Fibroblast of lung (primary cell): Measurements from ENCODE around the gene ALMS1.

Experiments
- CTCF ChIP-seq, 2 donors: IDR thresholded peaks in 1 of 2; conservative IDR thresholded peaks in 1 of 2; 1 replicate in 1 of 2; 2 replicates in 1 of 2; pipeline ENCODE4 v1.5.1; 2011 to 2012; ENCODE audit warnings: low read length in 2 of 2, control low read depth in 1 of 2, inconsistent platforms in 1 of 2, low read depth in 1 of 2, mild to moderate bottlenecking in 1 of 2
- EZH2 ChIP-seq: IDR thresholded peaks from 2 replicates; pipeline ENCODE4 v1.5.1; 2012; ENCODE audit warnings: low read length, control low read depth, mild to moderate bottlenecking; ENCODE audit errors: missing control alignments

GRCh38 chr2:73376681-73377080 is 9.0 kb upstream of the ALMS1 start:
- TF ChIP-seq CTCF (conservative IDR thresholded peaks at IDR 0.05 in 1 of 2, IDR thresholded peaks at IDR 0.05 in 1 of 2; ENCODE audit: low read depth in 1 of 2, low read length in 2 of 2) (no peak), EZH2 (no peak)
